ENCODE data around the gene TMC1.

DNA sequence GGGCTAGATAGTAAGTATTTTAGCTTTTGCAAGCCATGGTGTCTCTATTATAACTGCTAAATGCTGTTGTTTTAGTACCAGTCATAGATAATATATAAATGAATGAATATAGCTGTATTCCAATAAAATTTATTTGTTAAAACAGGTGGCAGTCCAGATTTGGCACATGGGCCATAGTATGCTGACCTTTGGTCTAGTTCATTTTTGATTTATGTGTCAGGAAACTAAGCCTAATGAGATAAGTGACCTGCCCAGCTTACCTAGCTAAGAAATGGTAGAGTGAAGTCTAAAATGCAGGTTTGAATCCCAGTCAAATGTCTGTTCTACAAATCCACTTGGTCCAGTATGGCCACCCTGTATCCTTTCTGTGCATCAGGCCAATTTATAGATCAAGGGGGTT is 292.1 kb downstream of the TMC1 start:
- TF ChIP-seq, protein P1, sequence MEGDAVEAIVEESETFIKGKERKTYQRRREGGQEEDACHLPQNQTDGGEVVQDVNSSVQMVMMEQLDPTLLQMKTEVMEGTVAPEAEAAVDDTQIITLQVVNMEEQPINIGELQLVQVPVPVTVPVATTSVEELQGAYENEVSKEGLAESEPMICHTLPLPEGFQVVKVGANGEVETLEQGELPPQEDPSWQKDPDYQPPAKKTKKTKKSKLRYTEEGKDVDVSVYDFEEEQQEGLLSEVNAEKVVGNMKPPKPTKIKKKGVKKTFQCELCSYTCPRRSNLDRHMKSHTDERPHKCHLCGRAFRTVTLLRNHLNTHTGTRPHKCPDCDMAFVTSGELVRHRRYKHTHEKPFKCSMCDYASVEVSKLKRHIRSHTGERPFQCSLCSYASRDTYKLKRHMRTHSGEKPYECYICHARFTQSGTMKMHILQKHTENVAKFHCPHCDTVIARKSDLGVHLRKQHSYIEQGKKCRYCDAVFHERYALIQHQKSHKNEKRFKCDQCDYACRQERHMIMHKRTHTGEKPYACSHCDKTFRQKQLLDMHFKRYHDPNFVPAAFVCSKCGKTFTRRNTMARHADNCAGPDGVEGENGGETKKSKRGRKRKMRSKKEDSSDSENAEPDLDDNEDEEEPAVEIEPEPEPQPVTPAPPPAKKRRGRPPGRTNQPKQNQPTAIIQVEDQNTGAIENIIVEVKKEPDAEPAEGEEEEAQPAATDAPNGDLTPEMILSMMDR (tag by site-specific recombination; IDR thresholded peaks at IDR 0.05) = no peak
- TF ChIP-seq, protein P2, sequence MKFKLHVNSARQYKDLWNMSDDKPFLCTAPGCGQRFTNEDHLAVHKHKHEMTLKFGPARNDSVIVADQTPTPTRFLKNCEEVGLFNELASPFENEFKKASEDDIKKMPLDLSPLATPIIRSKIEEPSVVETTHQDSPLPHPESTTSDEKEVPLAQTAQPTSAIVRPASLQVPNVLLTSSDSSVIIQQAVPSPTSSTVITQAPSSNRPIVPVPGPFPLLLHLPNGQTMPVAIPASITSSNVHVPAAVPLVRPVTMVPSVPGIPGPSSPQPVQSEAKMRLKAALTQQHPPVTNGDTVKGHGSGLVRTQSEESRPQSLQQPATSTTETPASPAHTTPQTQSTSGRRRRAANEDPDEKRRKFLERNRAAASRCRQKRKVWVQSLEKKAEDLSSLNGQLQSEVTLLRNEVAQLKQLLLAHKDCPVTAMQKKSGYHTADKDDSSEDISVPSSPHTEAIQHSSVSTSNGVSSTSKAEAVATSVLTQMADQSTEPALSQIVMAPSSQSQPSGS (tag by site-specific recombination; IDR thresholded peaks at IDR 0.05; ENCODE audit: low read depth) = no peak
- TF ChIP-seq, protein P3, sequence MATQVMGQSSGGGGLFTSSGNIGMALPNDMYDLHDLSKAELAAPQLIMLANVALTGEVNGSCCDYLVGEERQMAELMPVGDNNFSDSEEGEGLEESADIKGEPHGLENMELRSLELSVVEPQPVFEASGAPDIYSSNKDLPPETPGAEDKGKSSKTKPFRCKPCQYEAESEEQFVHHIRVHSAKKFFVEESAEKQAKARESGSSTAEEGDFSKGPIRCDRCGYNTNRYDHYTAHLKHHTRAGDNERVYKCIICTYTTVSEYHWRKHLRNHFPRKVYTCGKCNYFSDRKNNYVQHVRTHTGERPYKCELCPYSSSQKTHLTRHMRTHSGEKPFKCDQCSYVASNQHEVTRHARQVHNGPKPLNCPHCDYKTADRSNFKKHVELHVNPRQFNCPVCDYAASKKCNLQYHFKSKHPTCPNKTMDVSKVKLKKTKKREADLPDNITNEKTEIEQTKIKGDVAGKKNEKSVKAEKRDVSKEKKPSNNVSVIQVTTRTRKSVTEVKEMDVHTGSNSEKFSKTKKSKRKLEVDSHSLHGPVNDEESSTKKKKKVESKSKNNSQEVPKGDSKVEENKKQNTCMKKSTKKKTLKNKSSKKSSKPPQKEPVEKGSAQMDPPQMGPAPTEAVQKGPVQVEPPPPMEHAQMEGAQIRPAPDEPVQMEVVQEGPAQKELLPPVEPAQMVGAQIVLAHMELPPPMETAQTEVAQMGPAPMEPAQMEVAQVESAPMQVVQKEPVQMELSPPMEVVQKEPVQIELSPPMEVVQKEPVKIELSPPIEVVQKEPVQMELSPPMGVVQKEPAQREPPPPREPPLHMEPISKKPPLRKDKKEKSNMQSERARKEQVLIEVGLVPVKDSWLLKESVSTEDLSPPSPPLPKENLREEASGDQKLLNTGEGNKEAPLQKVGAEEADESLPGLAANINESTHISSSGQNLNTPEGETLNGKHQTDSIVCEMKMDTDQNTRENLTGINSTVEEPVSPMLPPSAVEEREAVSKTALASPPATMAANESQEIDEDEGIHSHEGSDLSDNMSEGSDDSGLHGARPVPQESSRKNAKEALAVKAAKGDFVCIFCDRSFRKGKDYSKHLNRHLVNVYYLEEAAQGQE (tag by site-specific recombination; IDR thresholded peaks at IDR 0.05) = no peak
- TF ChIP-seq ZNF146 (tag by site-specific recombination; IDR thresholded peaks at IDR 0.05) = no peak
- TF ChIP-seq ZNF416 (tag by site-specific recombination; IDR thresholded peaks at IDR 0.05) = no peak
- TF ChIP-seq ZNF174 (tag by site-specific recombination; IDR thresholded peaks at IDR 0.05) = no peak
- TF ChIP-seq ZNF792 (tag by site-specific recombination; IDR thresholded peaks at IDR 0.05) = no peak
- TF ChIP-seq KLF1 (tag by site-specific recombination; IDR thresholded peaks at IDR 0.05) = no peak
- TF ChIP-seq, protein P4, sequence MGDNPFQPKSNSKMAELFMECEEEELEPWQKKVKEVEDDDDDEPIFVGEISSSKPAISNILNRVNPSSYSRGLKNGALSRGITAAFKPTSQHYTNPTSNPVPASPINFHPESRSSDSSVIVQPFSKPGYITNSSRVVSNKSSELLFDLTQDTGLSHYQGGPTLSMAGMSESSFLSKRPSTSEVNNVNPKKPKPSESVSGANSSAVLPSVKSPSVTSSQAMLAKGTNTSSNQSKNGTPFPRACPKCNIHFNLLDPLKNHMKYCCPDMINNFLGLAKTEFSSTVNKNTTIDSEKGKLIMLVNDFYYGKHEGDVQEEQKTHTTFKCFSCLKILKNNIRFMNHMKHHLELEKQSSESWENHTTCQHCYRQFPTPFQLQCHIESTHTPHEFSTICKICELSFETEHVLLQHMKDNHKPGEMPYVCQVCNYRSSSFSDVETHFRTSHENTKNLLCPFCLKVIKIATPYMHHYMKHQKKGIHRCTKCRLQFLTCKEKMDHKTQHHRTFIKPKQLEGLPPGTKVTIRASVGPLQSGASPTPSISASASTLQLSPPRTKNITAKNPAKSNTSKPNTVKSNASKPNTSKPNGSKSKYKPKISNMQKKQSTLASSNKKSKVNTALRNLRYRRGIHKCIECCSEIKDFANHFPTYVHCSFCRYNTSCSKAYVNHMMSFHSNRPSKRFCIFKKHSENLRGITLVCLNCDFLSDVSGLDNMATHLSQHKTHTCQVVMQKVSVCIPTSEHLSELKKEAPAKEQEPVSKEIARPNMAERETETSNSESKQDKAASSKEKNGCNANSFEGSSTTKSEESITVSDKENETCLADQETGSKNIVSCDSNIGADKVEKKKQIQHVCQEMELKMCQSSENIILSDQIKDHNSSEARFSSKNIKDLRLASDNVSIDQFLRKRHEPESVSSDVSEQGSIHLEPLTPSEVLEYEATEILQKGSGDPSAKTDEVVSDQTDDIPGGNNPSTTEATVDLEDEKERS (tag by site-specific recombination; IDR thresholded peaks at IDR 0.05) = no peak
- no peak for TF ChIP-seq SALL2 (tag by site-specific recombination; IDR thresholded peaks at IDR 0.05; ENCODE audit: borderline replicate concordance)
